ENCODE measurements around the gene SLC31A1.

- TF ChIP-seq POLR2AphosphoS5 (IDR thresholded peaks at IDR 0.05; ENCODE audit: low read depth) = no peak
- TF ChIP-seq CTCF (IDR thresholded peaks at IDR 0.05; ENCODE audit: insufficient read depth, low read length) = no peak
- no peak for TF ChIP-seq GABPA (IDR thresholded peaks at IDR 0.05; ENCODE audit: low read depth)
- no peak for TF ChIP-seq REST (IDR thresholded peaks at IDR 0.05; ENCODE audit: insufficient replicate concordance, low read depth)
- TF ChIP-seq SPI1 (IDR thresholded peaks at IDR 0.05; ENCODE audit: borderline replicate concordance, low read depth) = no peak
Measured at GRCh38 chr9:113258282-113258681, 36.9 kb downstream of the SLC31A1 start.
